NCI-H1092 treated with DMSO at 0.1 percent for 48 hours (cell line): ENCODE results near the gene KCNIP3.
"Not testable (repeated sequence)": the region's sequence is repeated elsewhere in the genome, so short reads cannot be mapped to it uniquely, and the experiment has no call there.

ENCODE experiments used
- DNase-seq: peaks from one replicate; lab custom pipeline; 2025; lab: John Stamatoyannopoulos, UW

KCNIP3 gene

GRCh38 chr2:95386031-95386430 lies 88.9 kb downstream of the KCNIP3 start:
- DNase-seq = no peak

- DNase-seq = no peak
These were observed 90.2 kb downstream of the KCNIP3 start for GRCh38 chr2:95387358-95387757.

- DNase-seq = no peak
These were observed 91.0 kb downstream of the KCNIP3 start for GRCh38 chr2:95388091-95388692.

- no peak for DNase-seq
These were observed 91.7 kb downstream of the KCNIP3 start for GRCh38 chr2:95388856-95389244.

GRCh38 chr2:95389245-95390119 lies 92.3 kb downstream of the KCNIP3 start:
- peak; percentile 20 for DNase-seq

GRCh38 chr2:95390272-95390880 lies 93.2 kb downstream of the KCNIP3 start:
- no peak for DNase-seq

- DNase-seq = no peak
These were observed 93.8 kb downstream of the KCNIP3 start for GRCh38 chr2:95390881-95391321.

GRCh38 chr2:95391641-95392310 lies 94.6 kb downstream of the KCNIP3 start:
- DNase-seq = peak; percentile 43

- DNase-seq = no peak
These were observed 95.2 kb downstream of the KCNIP3 start for GRCh38 chr2:95392320-95392719.

GRCh38 chr2:95392730-95393455 lies 95.7 kb downstream of the KCNIP3 start:
- DNase-seq = peak; percentile 17

GRCh38 chr2:95393901-95394300 lies 96.8 kb downstream of the KCNIP3 start:
- no peak for DNase-seq

- no peak for DNase-seq
These were observed 101.9 kb downstream of the KCNIP3 start for GRCh38 chr2:95399061-95399460.

GRCh38 chr2:95401480-95401879 lies 104.3 kb downstream of the KCNIP3 start:
- DNase-seq = no peak

- not testable (repeated sequence) for DNase-seq
These were observed 104.8 kb downstream of the KCNIP3 start for GRCh38 chr2:95402004-95402369.

GRCh38 chr2:95402370-95403203 lies 105.4 kb downstream of the KCNIP3 start, which contains the start of gene FAHD2A:
FAHD2A (plus strand) TSS chr2:95402708; CDS start chr2:95405559, 2,851 bp downstream.
- peak; percentile 87 for DNase-seq

- DNase-seq = peak; percentile 34
These were observed 106.1 kb downstream of the KCNIP3 start for GRCh38 chr2:95403204-95403721.

GRCh38 chr2:95403824-95404223 lies 106.7 kb downstream of the KCNIP3 start:
- DNase-seq = not testable (repeated sequence)

GRCh38 chr2:95404676-95405075 lies 107.5 kb downstream of the KCNIP3 start:
- not testable (repeated sequence) for DNase-seq

GRCh38 chr2:95411239-95411638 lies 114.1 kb downstream of the KCNIP3 start:
- DNase-seq = not testable (repeated sequence)

GRCh38 chr2:95414015-95414594 lies 117.0 kb downstream of the KCNIP3 start:
- DNase-seq = peak; percentile 19
